H9 (cell line): ENCODE results near the gene ARMS2. TPM values are rescaled to one million over a fixed set of nuclear protein-coding genes. Genes with fewer than 3 reads are reported as not detected.

ENCODE experiments used
- DNase-seq: peaks from one replicate; pipeline ENCODE4 v3.0.0-alpha.2; 2017
- H2AFZ ChIP-seq: one replicate; pipeline ENCODE4 v1.6.1; 2013; ENCODE audit warnings: mild to moderate bottlenecking, low read length, control low read depth, moderate library complexity
- H2AK5ac ChIP-seq: 2 replicates; pipeline ENCODE4 v1.6.1; 2013; ENCODE audit warnings: low read length, control low read depth, mixed read lengths; ENCODE audit not compliant: insufficient read length
- H2BK120ac ChIP-seq: one replicate; pipeline ENCODE4 v1.6.1; 2013; ENCODE audit warnings: low read depth, mild to moderate bottlenecking, low read length, control low read depth, inconsistent platforms; ENCODE audit not compliant: poor library complexity, severe bottlenecking
- H2BK12ac ChIP-seq: 2 replicates; pipeline ENCODE4 v1.6.1; 2013; ENCODE audit warnings: low read length, control low read depth, mixed read lengths, low read depth; ENCODE audit not compliant: insufficient read length
- H2BK15ac ChIP-seq: 2 replicates; pipeline ENCODE4 v1.6.1; 2013; ENCODE audit warnings: low read depth, low read length, control low read depth
- H2BK20ac ChIP-seq: one replicate; pipeline ENCODE4 v1.6.1; 2013; ENCODE audit warnings: low read depth, mild to moderate bottlenecking, low read length, control low read depth, inconsistent platforms; ENCODE audit not compliant: poor library complexity, severe bottlenecking
- H2BK5ac ChIP-seq: 2 replicates; pipeline ENCODE4 v1.6.1; 2013; ENCODE audit warnings: low read length, control low read depth, mixed read lengths; ENCODE audit not compliant: insufficient read length
- H3K14ac ChIP-seq: 2 replicates; pipeline ENCODE4 v1.6.1; 2013; ENCODE audit warnings: low read length, control low read depth; ENCODE audit not compliant: insufficient read depth
- H3K18ac ChIP-seq: 2 replicates; pipeline ENCODE4 v1.6.1; 2013; ENCODE audit warnings: low read depth, mild to moderate bottlenecking, mixed read lengths, low read length, control low read depth; ENCODE audit not compliant: insufficient read length
- H3K23ac ChIP-seq: 2 replicates; pipeline ENCODE4 v1.6.1; 2013; ENCODE audit warnings: low read length, control low read depth, mixed read lengths, low read depth; ENCODE audit not compliant: insufficient read length
- H3K23me2 ChIP-seq: 2 replicates; pipeline ENCODE4 v1.6.1; 2013; ENCODE audit warnings: low read depth, mild to moderate bottlenecking, mixed read lengths, low read length, control low read depth; ENCODE audit not compliant: insufficient read length, poor library complexity, severe bottlenecking
- H3K27ac ChIP-seq: 2 replicates; pipeline ENCODE4 v1.5.1; 2013; ENCODE audit warnings: low read length, control low read depth, mixed read lengths, low read depth; ENCODE audit not compliant: insufficient read length
- H3K27me3 ChIP-seq: 2 replicates; pipeline ENCODE4 v1.6.1; 2013; ENCODE audit warnings: low read length, control low read depth, inconsistent platforms; ENCODE audit not compliant: insufficient read depth
- H3K4ac ChIP-seq: 2 replicates; pipeline ENCODE4 v1.6.1; 2013; ENCODE audit warnings: low read depth, mild to moderate bottlenecking, control low read depth, inconsistent platforms, low read length, moderate library complexity
- H3K4me1 ChIP-seq: 2 replicates; pipeline ENCODE4 v1.6.1; 2013; ENCODE audit warnings: low read length, control low read depth, inconsistent platforms; ENCODE audit not compliant: insufficient read depth
- H3K4me2 ChIP-seq: 2 replicates; pipeline ENCODE4 v1.6.1; 2013; ENCODE audit warnings: low read length, control low read depth, mixed read lengths; ENCODE audit not compliant: insufficient read length, insufficient read depth
- H3K56ac ChIP-seq: 2 replicates; pipeline ENCODE4 v1.6.1; 2013; ENCODE audit warnings: low read depth, mild to moderate bottlenecking, mixed read lengths, low read length, control low read depth; ENCODE audit not compliant: insufficient read length
- H3K79me1 ChIP-seq: 2 replicates; pipeline ENCODE4 v1.6.1; 2013; ENCODE audit warnings: low read depth, mild to moderate bottlenecking, moderate library complexity, low read length, control low read depth, inconsistent platforms; ENCODE audit not compliant: insufficient read depth, poor library complexity, severe bottlenecking
- H3K79me2 ChIP-seq: 2 replicates; pipeline ENCODE4 v1.6.1; 2013; ENCODE audit warnings: low read length, control low read depth, inconsistent platforms; ENCODE audit not compliant: insufficient read depth
- H3K9ac ChIP-seq: 2 replicates; pipeline ENCODE4 v1.6.1; 2013; ENCODE audit warnings: low read length, control low read depth, mixed read lengths; ENCODE audit not compliant: insufficient read length; ENCODE audit errors: extremely low read depth
- H3K9me3 ChIP-seq: one replicate; pipeline ENCODE4 v1.6.1; 2013; ENCODE audit warnings: low read depth, low read length, inconsistent platforms; ENCODE audit not compliant: control insufficient read depth
- H3T11ph ChIP-seq: one replicate; pipeline ENCODE4 v1.6.1; 2013; ENCODE audit warnings: mild to moderate bottlenecking, low read length, control low read depth, inconsistent platforms
- H4K20me1 ChIP-seq: one replicate; pipeline ENCODE4 v1.6.1; 2013; ENCODE audit not compliant: control insufficient read depth, insufficient read length, insufficient read depth
- H4K5ac ChIP-seq: 2 replicates; pipeline ENCODE4 v1.6.1; 2013; ENCODE audit warnings: low read depth, mild to moderate bottlenecking, mixed read lengths, low read length, control low read depth; ENCODE audit not compliant: insufficient read length
- H4K8ac ChIP-seq: replicated peaks from 2 replicates; pipeline ENCODE4 v1.6.1; 2013; ENCODE audit warnings: low read length, control low read depth, mixed read lengths, low read depth; ENCODE audit not compliant: insufficient read length
- H4K91ac ChIP-seq: 2 replicates; pipeline ENCODE4 v1.6.1; 2013; ENCODE audit warnings: low read depth, mild to moderate bottlenecking, moderate library complexity, mixed read lengths, low read length, control low read depth; ENCODE audit not compliant: insufficient read length
- H3K27ac Mint-ChIP-seq, 3 experiments: 2 replicates in 2 of 3; 3 replicates in 1 of 3; pipeline ENCODE4 v1.8.0; 2020 to 2021; ENCODE audit warnings: mixed read lengths in 3 of 3, mild to moderate bottlenecking in 1 of 3, moderate library complexity in 1 of 3
- H3K27me3 Mint-ChIP-seq: 2 replicates; pipeline ENCODE4 v1.8.0; 2021; ENCODE audit warnings: low read depth, mild to moderate bottlenecking, moderate library complexity, mixed read lengths
- H3K36me3 Mint-ChIP-seq, 3 experiments: 2 replicates in 2 of 3; 3 replicates in 1 of 3; pipeline ENCODE4 v1.8.0; 2020 to 2021; ENCODE audit warnings: low read depth in 3 of 3, mixed read lengths in 3 of 3; ENCODE audit not compliant: insufficient read depth in 1 of 3
- H3K4me1 Mint-ChIP-seq, 2 experiments: 2 replicates each; pipeline ENCODE4 v1.8.0; 2020; ENCODE audit warnings: mixed read lengths in 2 of 2
- H3K4me3 Mint-ChIP-seq, 2 experiments: 2 replicates in 1 of 2; 3 replicates in 1 of 2; pipeline ENCODE4 v1.8.0; 2020 to 2021; ENCODE audit warnings: mild to moderate bottlenecking in 2 of 2, mixed read lengths in 2 of 2, moderate library complexity in 1 of 2
- H3K9me3 Mint-ChIP-seq, 2 experiments: 2 replicates in 1 of 2; 3 replicates in 1 of 2; pipeline ENCODE4 v1.8.0; 2020; ENCODE audit warnings: mild to moderate bottlenecking in 2 of 2, mixed read lengths in 2 of 2, moderate library complexity in 1 of 2
- CTCF ChIP-seq: fragments of 200-600 bp; sonication (generic); conservative IDR thresholded peaks from 3 replicates; pipeline ENCODE4 v1.8.0; 2021; ENCODE audit warnings: antibody characterized with exemption, mild to moderate bottlenecking
- WGBS: extraction: QIAGEN DNeasy Blood & Tissue Kit; methylation state at CpG from one replicate; pipeline ENCODE4 v1.1.7; 2013; ENCODE audit warnings: missing lambda C conversion rate, low lambda C conversion rate, mixed read lengths; ENCODE audit not compliant: insufficient read length; ENCODE audit errors: extremely low coverage; 5-methylcytosine and 5-hydroxymethylcytosine counted together
- microRNA-seq: library from miRNA; unstranded; fragments of <30 nt; microRNA quantifications from one replicate; pipeline ENCODE4, GENCODE V29; 2020; ENCODE audit warnings: borderline microRNAs expressed
- total RNA-seq: library from RNA; stranded (reverse); gene quantifications from 2 replicates; pipeline ENCODE4 v1.2.1, GENCODE V29; 2021

Gene ARMS2
- total RNA-seq, 1 experiment from 2014 or later, result not detected

GRCh38 chr10:122505885-122506645 lies 51.6 kb downstream of the ARMS2 start:
- H2BK15ac ChIP-seq, result no peak overlapping the region
- H4K91ac ChIP-seq, result no peak overlapping the region
- H3K79me2 ChIP-seq, result no peaks in the 10 kb centered on the region
- no peaks in the 10 kb centered on the region for H3K79me1 ChIP-seq
- H2BK5ac ChIP-seq, result no peak overlapping the region
- no peak overlapping the region for H2AFZ ChIP-seq
- no peak overlapping the region for H4K5ac ChIP-seq
- no CpG with 5 or more reads among the region's 15 CpGs for WGBS
- no peak overlapping the region for H3K4ac ChIP-seq
- DNase-seq, result no peak
- no peak overlapping the region for H3K18ac ChIP-seq
- H2BK120ac ChIP-seq, result no peak overlapping the region
- no peaks in the 10 kb centered on the region for H3K27me3 ChIP-seq
- no peak overlapping the region for H4K8ac ChIP-seq
- H3T11ph ChIP-seq, result no peak overlapping the region
- no peak overlapping the region for H2BK20ac ChIP-seq
- no peaks in the 10 kb centered on the region for H4K20me1 ChIP-seq
- no peak overlapping the region for H3K4me2 ChIP-seq
- no peaks in the 10 kb centered on the region for H3K9me3 ChIP-seq
- no peak overlapping the region; the same call in 1 of the 2 replicates for H3K14ac ChIP-seq
- Mint-ChIP-seq H3K4me1 (peaks cover 0 to 8% of the 10 kb centered on the region in 2 experiments; a peak in 1 of 4 replicates), H3K4me3 (no peak overlapping the region), H3K36me3 (peaks cover 0 to 1% (median 0%) of the 10 kb centered on the region in 3 experiments; a peak in 1 of 7 replicates), H3K27me3 (peaks cover 2% of the 10 kb centered on the region; the same call in 1 of the 2 replicates), H3K9me3 (no peaks in the 10 kb centered on the region), H3K27ac (no peak overlapping the region)
- no peaks in the 10 kb centered on the region for H3K4me1 ChIP-seq
- no peaks in the 10 kb centered on the region for H3K23me2 ChIP-seq
- no peak overlapping the region for H2BK12ac ChIP-seq
- H3K27ac ChIP-seq, result no peak overlapping the region
- H2AK5ac ChIP-seq, result no peak overlapping the region
- no peak for TF ChIP-seq CTCF
- no peak overlapping the region for H3K23ac ChIP-seq
- no peak overlapping the region for H3K9ac ChIP-seq
- no peak overlapping the region for H3K56ac ChIP-seq

Small RNA genes lying within 50 kb of the gene (microRNA-seq; reads per million reads assigned to microRNA genes)
- not detected for gene MIR3941

Other genes starting within 250 kb of the ARMS2 start
- gene BTBD16, start 183.4 kb upstream of the ARMS2 start, total RNA-seq, result not detected in 2 replicates
- 30.8 and 32.7 TPM in 2 replicates for gene PLEKHA1, start 79.9 kb upstream of the ARMS2 start, total RNA-seq
- 11.1 TPM in 2 replicates for gene HTRA1, start 6.9 kb downstream of the ARMS2 start, total RNA-seq
- 0.04 TPM in 1 of 2 replicates, not detected in the other for gene DMBT1, start 106.1 kb downstream of the ARMS2 start, total RNA-seq
- not detected in 2 replicates for gene C10orf120, start 245.2 kb downstream of the ARMS2 start, total RNA-seq